HG03103 (cell line): ENCODE data around the gene FGF22.

Experiments
- ATAC-seq: cut with Tn5 transposase; IDR thresholded peaks from one replicate; pipeline ENCODE4 v1.9.1; 2021; ENCODE audit warnings: low read depth; ENCODE audit not compliant: unreplicated experiment

FGF22 gene

DNA sequence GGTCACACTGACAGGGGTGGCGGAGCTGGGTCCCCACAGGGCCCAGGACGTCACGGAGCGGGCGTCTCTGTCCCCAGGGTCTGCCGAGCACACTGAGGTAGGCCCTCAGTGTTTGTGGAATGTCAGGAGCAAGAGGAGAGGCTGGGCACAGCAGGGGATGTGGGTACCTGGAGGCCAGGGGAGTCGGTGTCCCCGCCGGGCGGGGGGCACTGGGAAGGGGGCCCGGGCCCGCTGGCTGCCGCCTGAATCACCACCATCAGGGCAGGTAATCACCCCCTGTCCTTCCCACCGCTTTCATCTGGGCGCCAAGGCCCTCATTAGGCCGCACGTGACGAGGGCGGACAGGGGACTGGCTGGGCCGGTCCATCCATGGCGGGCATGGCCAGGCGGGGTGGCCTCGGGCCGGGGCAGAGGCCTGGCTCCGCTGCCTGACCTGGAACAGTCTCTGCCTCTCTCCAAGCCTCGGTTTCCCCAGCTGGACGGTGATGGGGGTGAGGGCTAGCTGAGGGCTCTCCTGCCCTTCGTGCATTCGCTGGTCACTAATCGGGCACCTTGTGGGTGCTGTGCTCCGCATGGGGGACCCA, 1.0 kb downstream of the FGF22 start:
- no peak for ATAC-seq

DNA sequence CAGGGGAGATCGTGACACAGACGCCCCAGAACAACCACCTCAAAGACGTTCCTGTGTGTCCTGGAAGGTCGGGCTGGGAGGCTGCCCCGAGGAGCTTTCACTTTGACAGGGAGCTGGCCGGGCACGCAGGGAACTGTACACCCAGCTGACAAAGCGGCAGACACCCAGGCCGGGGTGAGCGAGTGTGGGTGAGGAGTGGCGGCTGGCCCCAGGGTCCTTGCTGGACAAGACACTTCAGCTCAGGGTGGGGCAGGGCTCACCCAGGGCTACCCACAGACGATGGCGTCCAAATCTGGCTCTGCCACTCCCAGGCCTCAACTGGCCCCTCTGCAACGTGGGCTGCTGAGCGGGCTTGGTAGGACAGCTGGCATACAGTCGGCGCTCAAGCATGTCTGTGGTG, 2.0 kb downstream of the FGF22 start:
- ATAC-seq, result no peak

GRCh38 chr19:642767-643727, 3.4 kb downstream of the FGF22 start:
- no peak for ATAC-seq

- ATAC-seq, result no peak
These were observed 4.1 kb downstream of the FGF22 start for GRCh38 chr19:643736-644135.

- ATAC-seq, result no peak
These were observed 4.7 kb downstream of the FGF22 start for GRCh38 chr19:644363-644762.

GRCh38 chr19:644789-645188, 5.1 kb downstream of the FGF22 start:
- ATAC-seq, result no peak

- no peak for ATAC-seq
These were observed 6.5 kb downstream of the FGF22 start for GRCh38 chr19:645912-646778.

DNA sequence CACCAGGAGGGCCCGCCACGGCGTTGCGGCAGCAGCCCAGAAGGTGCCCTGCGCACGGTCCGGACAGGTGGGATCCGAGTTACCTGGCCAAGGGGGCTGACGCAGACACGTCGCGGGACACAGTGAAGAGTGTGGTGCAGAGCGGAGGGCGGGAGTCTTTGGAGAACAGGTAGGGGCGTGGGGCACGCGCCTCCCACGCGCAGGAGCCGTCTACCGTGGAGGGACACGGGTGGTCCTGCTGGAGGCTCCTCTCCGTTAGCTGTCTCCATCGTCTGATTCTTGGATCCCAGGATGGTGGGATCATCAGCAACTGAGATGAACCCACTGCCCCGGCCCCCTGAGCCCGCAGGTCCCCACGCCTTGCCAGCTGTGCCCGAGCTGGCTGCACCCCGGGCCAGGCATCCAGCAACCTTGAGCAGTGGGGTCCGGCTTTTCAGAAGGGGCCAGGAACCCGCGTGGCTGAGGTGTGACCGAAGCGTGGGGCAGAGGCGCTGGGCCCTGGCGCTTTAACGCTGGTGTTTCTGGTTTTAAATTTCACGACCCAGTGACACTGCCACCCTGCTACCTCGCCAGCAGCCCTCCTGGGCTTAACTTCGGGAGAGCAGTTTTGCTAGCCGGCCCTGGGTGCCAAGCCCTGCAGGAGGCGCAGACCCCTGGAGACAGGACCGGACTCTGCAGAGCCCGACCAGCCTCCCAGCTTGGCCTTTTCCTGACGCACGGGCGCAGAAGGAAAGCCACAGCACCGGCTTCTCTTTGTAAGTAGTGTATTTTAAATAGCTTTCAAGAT, 7.3 kb downstream of the FGF22 start:
- no peak for ATAC-seq

DNA sequence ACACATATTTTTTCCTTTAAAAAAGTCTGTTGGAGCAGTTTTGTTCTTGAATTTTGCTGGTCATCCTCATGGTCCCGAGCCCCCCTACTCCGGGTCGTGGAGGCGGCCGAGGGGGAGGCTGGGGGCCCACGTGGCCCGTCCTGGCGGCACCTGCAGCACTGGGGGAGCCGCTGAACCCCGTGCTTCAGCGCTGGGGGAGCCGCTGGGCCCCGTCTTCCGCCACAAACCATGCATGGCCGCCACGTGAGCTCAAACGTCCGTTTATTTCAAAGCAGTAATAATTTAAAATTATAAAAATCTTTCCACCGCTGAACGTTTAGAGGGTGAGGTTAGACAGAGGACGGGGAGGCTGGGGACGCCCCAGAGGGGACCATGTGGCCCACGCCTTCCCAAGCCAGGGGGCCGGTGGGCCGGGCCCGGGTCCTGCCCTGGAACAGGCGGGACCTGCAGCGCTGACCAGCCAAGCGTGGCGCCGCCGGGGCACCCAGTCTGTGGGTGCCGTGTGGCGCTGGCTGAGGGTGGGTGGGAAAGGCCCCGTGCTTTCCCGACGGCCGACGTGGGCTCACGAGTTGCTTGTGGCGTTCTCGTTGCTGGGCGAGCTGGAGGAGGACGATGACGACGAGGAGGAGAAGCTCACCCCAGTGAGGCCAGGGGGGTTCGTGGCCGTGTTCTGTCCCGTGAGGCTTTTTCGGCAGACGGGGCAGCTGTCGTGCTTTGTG, 8.0 kb downstream of the FGF22 start:
- ATAC-seq, result no peak

DNA sequence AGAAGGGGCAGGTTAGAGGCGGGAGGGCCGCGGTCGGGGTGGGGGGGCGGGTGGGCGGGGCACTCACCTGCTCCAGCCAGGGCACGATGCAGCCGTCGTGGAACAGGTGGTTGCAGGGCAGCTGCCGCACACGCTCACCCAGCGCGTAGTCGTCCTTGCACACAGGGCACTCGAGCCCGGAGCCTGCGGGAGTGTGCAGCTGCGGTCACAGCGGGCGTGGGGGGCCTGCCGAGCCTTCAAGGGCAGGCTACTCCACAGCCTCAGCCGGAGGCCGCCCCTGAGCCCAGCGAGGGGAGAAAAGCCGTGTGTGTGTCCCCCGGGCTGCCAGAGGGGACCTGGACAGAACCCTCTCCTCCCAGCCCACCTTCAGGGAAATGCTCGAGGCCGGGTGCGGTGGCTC, 8.6 kb downstream of the FGF22 start:
- ATAC-seq, result no peak

DNA sequence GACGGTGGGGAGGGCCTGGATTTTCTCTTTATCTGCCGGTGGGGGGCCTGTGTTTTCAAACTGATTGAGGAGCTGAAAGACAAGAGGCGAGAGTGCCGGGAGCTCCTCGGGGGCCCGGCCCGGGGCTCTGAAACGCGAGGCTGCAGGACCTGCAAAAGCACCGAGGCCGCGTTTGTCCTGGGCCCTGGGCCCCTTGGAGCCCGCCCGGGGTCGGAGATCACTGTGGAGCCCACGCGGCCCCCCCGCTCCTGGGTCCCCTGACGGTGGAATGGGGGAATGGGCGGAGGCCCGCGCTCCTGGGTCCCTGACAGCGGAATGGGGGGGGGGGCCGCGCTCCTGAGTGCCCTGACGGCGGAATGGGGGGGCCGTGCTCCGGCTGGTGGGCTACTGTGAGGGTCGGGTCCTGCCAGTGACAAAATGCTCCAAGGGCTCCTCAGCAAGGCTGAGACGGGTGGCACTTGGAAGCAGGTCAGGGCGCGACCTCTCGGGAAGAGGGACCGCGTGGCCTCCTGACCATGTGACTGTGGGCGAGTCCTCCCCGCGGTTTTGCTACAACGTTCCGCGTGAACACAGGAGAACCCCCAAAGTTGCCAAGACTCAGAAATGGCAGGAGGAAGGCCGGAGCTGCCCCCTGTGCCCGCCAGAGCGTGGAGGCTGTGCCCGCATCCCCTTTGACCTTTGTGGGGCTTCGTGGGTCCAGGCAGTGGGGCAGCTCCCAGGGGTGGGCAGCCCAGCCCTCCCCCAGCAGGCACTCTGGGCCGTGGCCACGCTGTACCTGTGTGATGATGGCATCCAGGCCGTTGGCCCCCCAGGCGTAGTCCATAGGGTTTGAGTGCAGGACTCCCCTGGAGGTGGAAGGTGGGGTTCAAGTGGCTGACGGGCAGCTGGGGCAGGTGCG, 9.5 kb downstream of the FGF22 start:
- ATAC-seq, result no peak

- no peak for ATAC-seq
These were observed 10.4 kb downstream of the FGF22 start for GRCh38 chr19:650121-650520.

GRCh38 chr19:651114-651818, 11.6 kb downstream of the FGF22 start:
- no peak for ATAC-seq

DNA sequence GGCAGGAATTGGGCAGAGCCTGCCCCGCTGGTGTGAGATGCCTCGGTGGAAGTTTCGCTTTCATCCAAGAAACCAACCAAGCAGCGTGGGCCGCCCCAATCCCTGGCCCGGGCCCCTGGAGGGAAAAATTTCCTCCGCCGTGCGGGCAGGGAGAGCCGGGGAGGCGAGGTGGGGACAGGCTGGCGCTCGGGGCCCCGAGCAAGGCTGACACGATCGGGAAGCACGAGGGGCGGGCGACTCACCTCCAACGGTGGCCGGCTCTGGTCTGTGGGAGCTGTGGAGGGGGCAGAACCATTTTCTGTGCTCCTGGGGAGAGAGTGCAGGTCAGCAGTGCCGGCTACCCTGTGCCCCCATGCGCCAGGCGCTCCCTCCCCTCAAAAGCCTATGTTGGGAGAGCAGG, 12.3 kb downstream of the FGF22 start:
- no peak for ATAC-seq

GRCh38 chr19:652467-653389, 13.0 kb downstream of the FGF22 start:
- ATAC-seq, result no peak

GRCh38 chr19:653425-653824, 13.7 kb downstream of the FGF22 start:
- ATAC-seq, result no peak

- ATAC-seq, result no peak
These were observed 16.0 kb downstream of the FGF22 start for GRCh38 chr19:655691-656090.
